Stimulated activated memory B cell treated with anti-CD40 and anti-IgM and Interleukin-4, amounts not matched to agents 10 μg/mL and 1 μg/mL and 100 μg/mL, for 72 hours (primary cell): ENCODE data around the gene ZNF593.

Experiments
- ATAC-seq: fragments of 150-1000 bp; cut with Tn5 transposase; 2 replicates; pipeline ENCODE4 v1.10.0; 2021
- H3K27ac Mint-ChIP-seq: one replicate; pipeline ENCODE4 v1.8.0; 2022; ENCODE audit warnings: mild to moderate bottlenecking, mixed read lengths
- H3K27me3 Mint-ChIP-seq: one replicate; pipeline ENCODE4 v1.8.0; 2022; ENCODE audit warnings: mixed read lengths
- H3K36me3 Mint-ChIP-seq: one replicate; pipeline ENCODE4 v1.8.0; 2022; ENCODE audit warnings: mixed read lengths
- H3K4me1 Mint-ChIP-seq: one replicate; pipeline ENCODE4 v1.8.0; 2022; ENCODE audit warnings: mixed read lengths
- H3K4me3 Mint-ChIP-seq: one replicate; pipeline ENCODE4 v1.8.0; 2022; ENCODE audit warnings: mild to moderate bottlenecking, moderate library complexity, mixed read lengths
- H3K9me3 Mint-ChIP-seq: one replicate; pipeline ENCODE4 v1.8.0; 2022; ENCODE audit warnings: mixed read lengths

The ZNF593 gene

DNA sequence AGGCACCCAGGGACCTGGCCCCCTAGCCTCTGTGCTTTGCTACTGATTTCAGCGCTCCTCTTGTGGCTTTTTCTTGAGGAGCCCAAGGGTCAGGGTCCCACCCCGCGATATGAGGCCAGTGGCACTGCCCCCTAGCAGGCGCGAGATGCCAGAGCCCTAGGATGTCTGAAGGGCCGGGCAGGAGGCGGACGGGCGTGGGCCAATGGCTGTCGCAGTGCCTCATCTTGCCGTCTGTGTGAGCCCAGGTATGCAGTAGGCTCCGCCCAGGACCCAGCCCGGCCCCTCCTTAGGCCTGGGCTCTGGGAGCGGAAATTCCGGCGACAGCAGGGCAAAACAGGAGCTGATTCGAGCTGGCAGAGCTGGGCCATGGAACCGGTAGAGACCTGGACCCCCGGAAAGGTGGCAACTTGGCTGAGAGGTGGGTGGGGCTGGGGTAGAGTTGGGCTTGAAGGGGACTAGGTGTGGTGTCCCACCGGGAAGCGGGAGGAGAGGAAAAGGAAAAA, 7.5 kb downstream of the ZNF593 start, which contains the start of gene CNKSR1:
Gene CNKSR1, plus strand, starts transcription at position 310 of the 503 bp plus-strand sequence. Its CDS starts 57 bp downstream, at position 367.
- Mint-ChIP-seq H3K27me3 (no peaks in the 10 kb centered on the region), H3K9me3 (no peaks in the 10 kb centered on the region), H3K36me3 (no peaks in the 10 kb centered on the region), H3K4me1 (no peaks in the 10 kb centered on the region), H3K27ac (no peak within 1 kb of the TSS), H3K4me3 (no peak within 1 kb of the TSS)
- no peak for ATAC-seq

DNA sequence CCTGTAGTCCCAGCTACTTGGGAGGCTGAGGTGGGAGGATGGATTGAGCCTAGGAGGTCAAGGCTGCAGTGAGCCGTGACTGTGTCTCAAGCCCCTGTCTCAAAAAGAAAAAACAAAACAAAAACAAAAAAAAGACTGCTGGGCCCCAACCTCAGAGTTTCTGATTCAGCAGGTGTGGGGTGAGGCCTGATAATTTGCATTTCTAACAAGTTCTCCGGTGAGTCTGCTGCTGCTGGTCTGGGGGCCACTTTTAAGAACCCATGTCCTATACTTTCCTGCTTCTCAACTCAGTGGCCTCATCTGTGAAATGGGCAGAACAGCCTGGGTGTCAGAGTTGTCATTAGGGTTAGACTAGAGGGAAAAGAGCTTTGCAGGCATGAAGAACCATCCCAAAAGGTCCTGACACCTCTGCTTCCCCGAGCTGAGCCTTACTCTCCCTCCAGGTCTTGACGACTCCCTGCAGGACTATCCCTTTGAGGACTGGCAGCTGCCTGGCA, 10.3 kb downstream of the ZNF593 start:
- H3K36me3 Mint-ChIP-seq: no peaks in the 10 kb centered on the region
- no peaks in the 10 kb centered on the region for H3K4me1 Mint-ChIP-seq
- H3K27me3 Mint-ChIP-seq: no peaks in the 10 kb centered on the region
- no peaks in the 10 kb centered on the region for H3K9me3 Mint-ChIP-seq
- ATAC-seq: no peak
- no peak overlapping the region for H3K4me3 Mint-ChIP-seq
- H3K27ac Mint-ChIP-seq: no peak overlapping the region

DNA sequence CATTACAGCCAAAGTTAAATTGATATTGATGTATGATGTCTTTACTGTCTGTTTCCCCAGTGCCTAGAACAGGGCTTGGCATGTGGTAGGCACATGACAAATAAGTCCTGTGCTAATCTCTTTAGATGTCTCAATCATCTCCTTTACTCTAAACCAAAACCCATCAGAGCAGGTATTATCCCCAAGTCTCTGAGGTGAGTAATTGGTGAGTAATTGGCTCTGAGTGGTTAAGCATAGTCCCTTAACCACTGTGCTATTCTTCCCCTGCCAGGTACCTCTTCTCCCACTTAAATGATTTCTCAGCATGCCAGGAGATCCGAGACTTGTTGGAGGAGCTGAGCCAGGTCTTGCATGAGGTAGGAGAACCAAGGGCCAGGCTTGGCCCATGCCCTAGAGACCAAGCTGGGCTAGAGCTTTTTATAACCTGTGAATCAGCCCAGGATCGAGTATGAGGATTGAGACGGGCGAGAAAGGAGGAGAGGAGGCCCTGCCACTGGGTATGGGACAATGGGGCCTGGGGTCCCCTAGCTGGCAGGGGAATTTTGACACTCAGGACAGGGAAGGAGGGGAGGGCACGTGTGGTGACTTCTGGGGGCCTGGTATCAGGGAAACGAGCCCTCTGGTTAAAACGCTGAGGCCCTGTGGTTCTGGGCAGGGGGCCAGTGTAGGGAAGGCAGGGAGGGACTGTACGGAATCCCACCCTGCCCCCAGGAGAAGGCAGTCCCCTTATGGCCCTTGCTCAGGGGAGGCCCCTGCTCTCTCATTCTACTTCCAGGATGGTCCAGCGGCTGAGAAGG, 12.1 kb downstream of the ZNF593 start:
- Mint-ChIP-seq H3K4me3 (no peak overlapping the region), H3K36me3 (no peaks in the 10 kb centered on the region), H3K27ac (no peak overlapping the region), H3K4me1 (no peaks in the 10 kb centered on the region), H3K9me3 (no peaks in the 10 kb centered on the region), H3K27me3 (no peaks in the 10 kb centered on the region)
- ATAC-seq: peak; percentile 40

DNA sequence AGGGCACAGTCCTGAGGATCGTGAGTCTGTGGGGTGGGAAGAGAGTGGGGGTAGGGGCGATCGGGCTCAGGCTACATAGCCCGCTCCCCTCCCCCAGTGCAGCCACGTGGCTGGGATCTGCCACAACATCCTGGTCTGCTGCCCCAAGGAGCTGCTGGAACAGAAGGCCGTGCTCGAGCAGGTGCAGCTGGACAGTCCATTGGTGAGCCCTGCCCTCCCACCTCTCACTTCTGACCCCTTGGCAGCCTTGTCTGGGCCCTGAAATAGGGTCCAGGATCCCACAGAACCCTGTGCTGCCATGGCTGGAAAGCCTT, 12.6 kb downstream of the ZNF593 start:
- Mint-ChIP-seq H3K4me3 (no peak overlapping the region), H3K4me1 (no peaks in the 10 kb centered on the region), H3K27ac (no peak overlapping the region), H3K27me3 (no peaks in the 10 kb centered on the region), H3K9me3 (no peaks in the 10 kb centered on the region), H3K36me3 (no peaks in the 10 kb centered on the region)
- ATAC-seq: no peak

DNA sequence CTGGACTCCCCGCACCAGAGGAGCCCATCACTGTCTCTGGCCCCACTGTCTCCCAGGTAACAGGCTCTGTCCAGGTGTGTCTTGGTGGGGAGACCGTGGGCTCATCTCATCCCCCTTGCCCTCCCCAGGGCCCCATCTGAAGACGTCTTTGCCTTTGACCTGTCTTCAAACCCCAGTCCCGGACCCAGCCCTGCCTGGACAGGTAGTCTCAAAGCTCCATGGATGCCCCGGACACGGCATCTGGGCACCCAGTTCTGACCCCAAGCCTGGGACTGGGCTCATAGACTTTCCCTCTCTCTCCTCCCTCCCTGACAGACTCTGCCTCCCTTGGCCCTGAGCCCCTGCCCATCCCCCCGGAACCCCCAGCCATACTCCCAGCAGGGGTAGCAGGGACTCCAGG, 14.4 kb downstream of the ZNF593 start:
- no peak for ATAC-seq
- Mint-ChIP-seq H3K27me3 (no peaks in the 10 kb centered on the region), H3K36me3 (no peaks in the 10 kb centered on the region), H3K4me3 (no peak overlapping the region), H3K9me3 (no peaks in the 10 kb centered on the region), H3K27ac (no peak overlapping the region), H3K4me1 (no peaks in the 10 kb centered on the region)

DNA sequence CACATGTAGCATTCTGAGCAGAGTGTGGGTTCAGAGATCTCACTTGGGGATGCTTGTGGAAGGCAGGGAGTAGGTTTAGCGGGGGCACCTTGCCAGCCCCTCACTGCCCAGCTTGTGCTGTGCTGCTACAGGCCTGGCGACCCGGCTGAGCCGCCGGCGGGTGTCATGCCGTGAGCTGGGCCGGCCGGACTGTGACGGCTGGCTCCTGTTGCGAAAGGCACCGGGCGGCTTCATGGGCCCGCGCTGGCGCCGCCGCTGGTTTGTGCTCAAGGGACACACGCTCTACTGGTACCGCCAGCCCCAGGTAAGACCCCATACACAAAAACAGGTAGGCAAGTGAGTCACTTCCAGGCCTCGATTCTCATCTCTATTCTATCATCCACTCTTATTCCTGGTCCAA, 15.2 kb downstream of the ZNF593 start:
- H3K4me1 Mint-ChIP-seq: no peaks in the 10 kb centered on the region
- no peaks in the 10 kb centered on the region for H3K9me3 Mint-ChIP-seq
- H3K27me3 Mint-ChIP-seq: no peaks in the 10 kb centered on the region
- ATAC-seq: no peak
- H3K4me3 Mint-ChIP-seq: no peak overlapping the region
- no peak overlapping the region for H3K27ac Mint-ChIP-seq
- H3K36me3 Mint-ChIP-seq: no peaks in the 10 kb centered on the region

DNA sequence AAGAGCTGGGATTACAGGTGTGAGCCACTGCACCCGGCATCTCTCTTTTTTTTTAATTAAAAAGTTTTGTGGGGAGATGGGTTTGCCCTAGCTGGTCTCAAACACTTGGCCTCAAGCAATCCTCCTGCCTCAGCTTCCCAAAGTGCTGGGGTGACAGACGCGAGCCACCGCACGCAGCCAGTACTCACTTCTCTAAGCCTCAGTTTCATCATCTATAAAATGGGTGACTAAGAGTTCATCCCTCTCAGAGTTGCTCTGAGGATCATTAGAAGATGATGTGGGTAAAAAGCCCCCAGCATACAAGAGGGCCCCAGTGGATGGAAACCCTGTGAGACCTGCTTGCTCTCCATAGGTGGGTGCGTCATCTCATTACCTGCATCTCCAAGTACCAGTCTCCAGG, 18.2 kb downstream of the ZNF593 start:
- H3K4me3 Mint-ChIP-seq: no peak overlapping the region
- no peaks in the 10 kb centered on the region for H3K36me3 Mint-ChIP-seq
- no peak overlapping the region for H3K27ac Mint-ChIP-seq
- ATAC-seq: no peak
- H3K27me3 Mint-ChIP-seq: peaks cover 8% of the 10 kb centered on the region
- no peaks in the 10 kb centered on the region for H3K9me3 Mint-ChIP-seq
- no peaks in the 10 kb centered on the region for H3K4me1 Mint-ChIP-seq

DNA sequence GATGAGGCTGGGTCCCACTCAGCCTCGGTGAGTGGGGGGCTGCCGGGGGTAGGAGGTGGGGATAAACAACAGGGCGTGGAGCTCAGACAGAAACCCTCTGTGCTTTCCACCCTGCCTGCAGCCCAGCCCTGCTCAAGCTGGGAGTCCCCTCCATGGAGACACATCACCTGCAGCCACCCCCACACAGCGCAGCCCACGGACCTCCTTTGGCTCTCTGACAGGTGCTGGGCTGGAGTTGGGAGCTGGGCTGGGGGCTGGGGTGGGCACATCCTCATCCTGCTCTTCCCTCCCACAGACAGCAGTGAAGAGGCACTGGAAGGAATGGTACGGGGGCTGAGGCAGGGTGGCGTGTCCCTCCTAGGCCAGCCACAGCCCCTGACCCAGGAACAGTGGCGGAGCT, 18.8 kb downstream of the ZNF593 start:
- H3K4me1 Mint-ChIP-seq: no peaks in the 10 kb centered on the region
- H3K27ac Mint-ChIP-seq: no peak overlapping the region

DNA sequence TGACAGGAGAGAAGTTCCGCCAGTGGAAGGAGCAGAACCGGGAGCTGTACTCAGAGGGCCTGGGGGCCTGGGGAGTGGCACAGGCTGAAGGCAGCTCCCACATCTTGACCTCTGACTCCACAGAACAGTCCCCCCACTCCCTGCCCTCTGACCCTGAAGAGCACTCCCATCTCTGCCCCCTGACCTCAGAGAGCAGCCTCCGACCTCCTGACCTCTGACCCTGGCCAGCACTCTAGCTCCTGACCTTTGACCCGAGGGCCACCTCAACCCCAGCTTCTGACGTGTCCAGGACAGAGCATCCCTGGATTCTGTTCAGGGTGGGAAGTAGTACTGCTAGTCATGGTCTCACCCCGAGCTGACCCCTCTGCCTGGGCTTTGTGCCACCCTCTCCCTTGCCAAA, 19.6 kb downstream of the ZNF593 start:
- Mint-ChIP-seq H3K4me3 (no peak overlapping the region), H3K36me3 (no peaks in the 10 kb centered on the region), H3K27ac (no peak overlapping the region), H3K4me1 (no peaks in the 10 kb centered on the region), H3K27me3 (peaks cover 8% of the 10 kb centered on the region), H3K9me3 (no peaks in the 10 kb centered on the region)
- ATAC-seq: no peak

More for the DNA sequence above, 18.8 kb downstream of the ZNF593 start:
- ATAC-seq: no peak
- Mint-ChIP-seq H3K36me3 (no peaks in the 10 kb centered on the region), H3K9me3 (no peaks in the 10 kb centered on the region), H3K27me3 (peaks cover 8% of the 10 kb centered on the region), H3K4me3 (no peak overlapping the region)

DNA sequence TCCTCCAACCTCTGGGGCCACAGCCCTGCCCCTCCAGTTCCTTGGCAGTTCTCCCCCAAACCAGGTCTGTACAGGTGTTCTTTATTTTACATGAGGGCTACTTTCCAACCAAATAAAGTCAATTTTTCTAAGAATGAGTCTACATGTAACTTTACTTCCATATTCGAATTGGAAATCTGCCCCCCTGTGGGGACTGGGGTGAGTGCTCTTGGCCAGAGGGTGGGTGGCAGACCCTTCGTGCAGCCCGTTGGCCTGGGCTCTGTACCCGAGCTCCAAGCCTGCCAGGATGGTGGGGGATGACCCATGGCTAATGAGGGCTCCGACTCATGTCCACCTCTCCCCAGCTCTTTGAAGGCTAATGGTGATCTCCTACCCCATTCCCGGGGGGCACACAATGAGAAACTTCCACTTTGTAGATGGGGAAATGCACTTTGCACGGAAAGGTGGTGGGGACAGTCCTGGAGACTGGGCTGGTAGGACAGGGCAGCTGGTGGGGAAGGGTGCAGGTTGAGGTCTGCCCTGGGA, 20.1 kb downstream of the ZNF593 start:
- no peak for ATAC-seq
- Mint-ChIP-seq H3K27ac (no peak overlapping the region), H3K27me3 (peaks cover 8% of the 10 kb centered on the region), H3K4me3 (no peak overlapping the region), H3K9me3 (no peaks in the 10 kb centered on the region), H3K4me1 (no peaks in the 10 kb centered on the region), H3K36me3 (no peaks in the 10 kb centered on the region)

DNA sequence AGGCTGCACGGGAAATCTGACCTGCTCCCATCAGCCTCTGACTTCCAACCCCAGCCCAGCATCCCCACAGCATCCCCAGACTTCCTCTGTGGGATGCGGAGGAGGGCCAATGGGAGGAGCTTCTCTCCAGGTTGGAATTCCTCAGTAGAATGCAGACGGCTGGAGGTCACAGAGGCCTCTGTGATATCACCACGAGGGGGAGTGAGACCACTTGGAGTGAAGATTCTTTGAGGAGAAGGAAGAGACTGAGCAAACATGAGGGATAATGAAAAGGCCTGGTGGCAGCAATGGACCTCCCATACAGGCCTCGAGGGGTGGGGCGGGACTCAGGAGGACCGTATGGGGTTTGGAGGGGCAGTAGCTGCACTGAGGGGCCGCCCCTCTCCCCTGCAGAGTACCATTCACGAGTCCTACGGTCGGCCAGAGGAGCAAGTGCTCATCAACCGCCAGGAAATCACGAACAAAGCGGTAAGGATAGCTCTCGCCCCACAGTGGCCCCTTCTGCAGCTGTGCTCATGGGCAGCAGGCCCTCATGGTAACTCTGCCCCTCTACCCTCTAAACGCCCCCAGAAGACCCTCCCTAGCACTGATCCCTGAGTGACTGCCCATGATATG, 20.8 kb downstream of the ZNF593 start, which contains the start of gene CATSPER4:
Gene CATSPER4, plus strand, starts transcription at position 230 of the 615 bp plus-strand sequence. Its CDS starts 26 bp downstream, at position 256.
- no peak for ATAC-seq
- no peak within 1 kb of the TSS for H3K4me3 Mint-ChIP-seq
- peaks cover 8% of the 10 kb centered on the region for H3K27me3 Mint-ChIP-seq
- no peaks in the 10 kb centered on the region for H3K36me3 Mint-ChIP-seq
- no peaks in the 10 kb centered on the region for H3K4me1 Mint-ChIP-seq
- no peak within 1 kb of the TSS for H3K27ac Mint-ChIP-seq
- no peaks in the 10 kb centered on the region for H3K9me3 Mint-ChIP-seq

DNA sequence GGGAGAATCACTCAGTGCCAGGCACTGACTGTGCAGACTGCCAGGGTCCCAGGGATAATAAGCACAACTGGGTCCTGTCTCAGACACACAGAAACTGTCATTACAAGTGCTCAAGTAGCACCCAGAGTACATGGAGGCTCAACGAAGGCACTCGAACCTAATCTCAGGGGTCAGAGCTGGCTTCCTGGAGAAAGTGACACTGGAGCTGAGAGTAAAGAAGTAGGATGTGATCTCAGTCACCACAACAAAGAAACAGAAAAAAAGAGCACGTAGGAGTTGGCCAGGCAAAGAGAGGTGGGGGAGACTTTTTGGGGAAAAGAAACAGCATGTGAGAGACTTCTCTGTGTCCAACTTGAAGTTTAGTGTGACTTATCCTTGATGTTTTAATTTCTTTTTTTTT, 22.0 kb downstream of the ZNF593 start:
- Mint-ChIP-seq H3K4me1 (no peaks in the 10 kb centered on the region), H3K36me3 (no peaks in the 10 kb centered on the region), H3K27me3 (peaks cover 10% of the 10 kb centered on the region), H3K27ac (no peak overlapping the region), H3K4me3 (no peak overlapping the region), H3K9me3 (no peaks in the 10 kb centered on the region)
- no peak for ATAC-seq

DNA sequence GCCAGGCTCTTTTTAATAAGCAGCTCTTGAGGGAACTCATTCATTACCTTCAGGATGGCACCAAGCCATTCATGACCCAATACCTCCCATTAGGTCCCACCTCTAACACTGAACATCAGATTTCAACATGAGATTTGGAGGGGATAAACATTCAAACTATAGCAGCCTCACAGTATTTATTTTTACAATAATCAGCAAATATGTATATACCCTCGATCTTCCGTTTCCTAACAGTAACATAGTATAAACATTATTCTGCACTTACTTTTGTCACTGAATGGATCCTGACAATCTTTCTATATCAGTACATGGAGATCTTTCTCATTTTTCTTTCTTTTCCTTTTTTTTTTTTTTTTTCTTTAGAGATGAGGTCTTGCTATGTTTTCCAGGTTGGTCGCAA, 26.1 kb downstream of the ZNF593 start:
- Mint-ChIP-seq H3K36me3 (no peaks in the 10 kb centered on the region), H3K27ac (no peak overlapping the region), H3K4me1 (no peaks in the 10 kb centered on the region), H3K4me3 (no peak overlapping the region), H3K9me3 (no peaks in the 10 kb centered on the region), H3K27me3 (peaks cover 50% of the 10 kb centered on the region)
- ATAC-seq: no peak

DNA sequence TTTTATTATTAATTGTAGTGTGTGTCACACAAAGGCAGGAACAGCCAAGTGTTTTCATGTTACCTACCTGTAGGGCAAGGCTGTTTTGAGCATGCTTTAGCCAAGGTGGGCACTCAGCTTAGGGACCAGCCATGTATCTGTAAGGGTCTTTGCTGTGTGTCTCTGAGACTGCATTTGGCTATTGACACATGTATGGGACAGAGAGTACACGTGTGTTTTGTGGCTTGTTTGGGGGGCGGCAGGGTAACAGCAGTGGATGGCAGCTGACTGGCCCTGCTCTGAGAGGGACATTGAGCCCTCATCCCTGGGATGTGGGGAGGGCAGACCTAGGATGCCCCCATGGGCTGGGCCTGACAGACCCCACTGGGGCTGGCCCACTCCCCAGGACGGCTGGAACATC, 27.6 kb downstream of the ZNF593 start:
- Mint-ChIP-seq H3K27ac (no peak overlapping the region), H3K27me3 (peaks cover 49% of the 10 kb centered on the region)

DNA sequence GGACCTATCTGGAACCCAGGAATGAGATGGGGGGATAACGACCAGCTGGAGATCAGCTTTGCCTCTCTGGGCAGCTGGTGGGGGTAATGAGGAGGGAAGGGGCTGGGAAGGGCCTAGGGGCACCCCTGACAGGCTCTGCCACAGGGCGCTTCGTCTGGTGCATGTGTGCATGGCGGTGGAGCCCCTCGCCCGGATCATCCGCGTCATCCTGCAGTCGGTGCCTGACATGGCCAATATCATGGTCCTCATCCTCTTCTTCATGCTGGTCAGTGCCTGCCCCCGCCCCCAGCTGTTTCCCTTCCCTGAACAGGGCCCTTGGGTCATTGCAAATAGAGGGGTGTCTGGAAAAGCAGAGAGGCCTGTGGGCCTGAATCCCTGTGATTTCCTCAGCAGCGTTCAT, 28.1 kb downstream of the ZNF593 start:
- Mint-ChIP-seq H3K4me1 (peaks cover 13% of the 10 kb centered on the region), H3K27ac (no peak overlapping the region), H3K4me3 (no peak overlapping the region), H3K27me3 (peaks cover 54% of the 10 kb centered on the region), H3K36me3 (no peaks in the 10 kb centered on the region), H3K9me3 (no peaks in the 10 kb centered on the region)
- no peak for ATAC-seq

More for the DNA sequence above, 27.6 kb downstream of the ZNF593 start:
- no peak overlapping the region for H3K4me3 Mint-ChIP-seq
- no peaks in the 10 kb centered on the region for H3K36me3 Mint-ChIP-seq
- peaks cover 13% of the 10 kb centered on the region for H3K4me1 Mint-ChIP-seq
- no peaks in the 10 kb centered on the region for H3K9me3 Mint-ChIP-seq
- no peak for ATAC-seq

DNA sequence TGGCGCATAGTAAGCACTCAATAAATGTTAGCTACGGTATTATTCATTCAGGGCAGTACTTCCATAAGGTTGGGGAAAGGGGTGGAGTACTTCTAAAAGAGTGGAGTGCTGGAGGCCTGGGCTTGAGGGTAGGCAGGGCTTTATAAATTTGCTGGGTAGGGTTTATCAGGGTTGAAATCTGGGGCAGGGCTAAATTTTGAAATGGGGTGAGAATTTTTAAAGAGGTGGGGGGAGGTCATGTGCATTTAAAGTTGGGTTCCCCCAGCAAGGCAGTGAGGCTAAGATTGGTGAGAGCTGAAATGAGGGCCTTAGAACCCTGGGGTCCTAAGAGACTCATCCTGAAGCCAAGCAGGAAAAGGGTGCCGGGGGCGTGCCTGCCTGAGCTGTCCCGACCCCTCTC, 30.7 kb downstream of the ZNF593 start:
- Mint-ChIP-seq H3K4me3 (no peak overlapping the region), H3K4me1 (peaks cover 13% of the 10 kb centered on the region), H3K27me3 (peaks cover 62% of the 10 kb centered on the region), H3K27ac (no peak overlapping the region), H3K9me3 (no peaks in the 10 kb centered on the region), H3K36me3 (no peaks in the 10 kb centered on the region)
- no peak for ATAC-seq
